SHP77 (cell line): ENCODE measurements around the gene OSBP2.

Experiments used
- DNase-seq, 2 experiments: peaks; one replicate each; lab custom pipeline; 2025; lab: John Stamatoyannopoulos, UW

OSBP2 gene

DNA sequence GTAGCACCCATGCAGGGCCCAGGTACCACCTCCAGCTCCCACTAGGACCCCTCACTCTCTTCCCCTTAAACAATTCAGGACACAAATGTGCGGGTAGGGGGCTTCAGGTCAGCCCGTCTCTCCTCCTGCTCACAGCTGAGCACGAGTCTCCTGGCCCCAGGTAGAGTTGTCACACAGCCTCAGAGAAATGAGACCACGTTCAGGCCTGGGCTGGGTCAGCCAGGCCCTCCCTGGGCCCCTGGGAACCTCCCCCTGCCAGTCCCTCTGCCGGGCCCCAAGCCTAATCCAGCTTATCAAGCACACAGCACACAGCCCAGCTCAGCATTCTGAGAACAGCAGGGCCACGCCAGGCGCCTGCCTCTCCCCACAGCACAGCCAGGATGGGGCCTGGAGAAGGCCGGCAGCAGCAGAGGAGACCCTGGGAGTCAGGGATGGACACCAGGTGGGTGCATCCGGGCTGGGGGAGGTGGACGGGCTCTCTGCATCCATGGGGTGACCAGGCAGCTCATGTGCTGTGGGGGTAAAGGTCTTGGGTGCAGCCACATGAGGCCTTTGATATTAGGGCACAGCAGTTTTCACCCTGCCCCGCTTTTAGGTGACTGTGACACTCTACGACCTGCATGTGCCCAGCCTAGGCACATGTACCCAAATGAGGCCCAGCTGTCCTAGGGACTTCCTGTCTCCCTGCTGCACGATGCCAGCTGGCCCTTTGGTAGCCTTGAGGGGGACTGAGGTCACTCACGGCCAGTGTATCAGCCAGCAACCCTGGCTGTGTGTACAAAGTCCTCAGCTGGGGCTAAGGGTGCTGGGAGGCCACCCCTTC lies 186.9 kb downstream of the OSBP2 start:
- no peak for DNase-seq

DNA sequence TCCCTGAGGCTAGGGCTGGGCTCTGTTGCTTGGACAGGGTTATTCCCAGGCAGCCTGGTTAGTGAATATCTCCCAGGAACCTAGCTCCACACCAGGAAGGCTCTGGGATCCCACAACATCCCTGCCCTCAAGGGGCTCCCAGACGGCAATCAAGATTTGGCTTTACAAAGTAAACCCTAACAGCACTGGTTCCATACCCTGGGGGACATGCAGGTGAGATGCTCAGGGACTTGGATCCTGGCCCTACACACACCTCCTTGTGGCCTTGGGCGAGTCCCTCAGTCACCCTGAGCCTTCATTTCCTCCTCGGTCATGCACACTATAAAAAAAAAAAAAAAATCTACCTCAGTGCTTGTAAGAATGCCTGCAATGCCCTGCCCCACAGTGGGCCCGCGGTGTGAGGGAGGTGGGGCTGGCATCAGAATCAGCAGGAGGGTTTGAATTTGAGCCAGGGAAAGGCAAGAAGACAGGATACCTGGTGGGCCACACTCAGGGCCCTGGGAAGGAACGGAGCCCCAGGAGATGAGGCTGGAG lies 187.6 kb downstream of the OSBP2 start:
- no peak for DNase-seq

DNA sequence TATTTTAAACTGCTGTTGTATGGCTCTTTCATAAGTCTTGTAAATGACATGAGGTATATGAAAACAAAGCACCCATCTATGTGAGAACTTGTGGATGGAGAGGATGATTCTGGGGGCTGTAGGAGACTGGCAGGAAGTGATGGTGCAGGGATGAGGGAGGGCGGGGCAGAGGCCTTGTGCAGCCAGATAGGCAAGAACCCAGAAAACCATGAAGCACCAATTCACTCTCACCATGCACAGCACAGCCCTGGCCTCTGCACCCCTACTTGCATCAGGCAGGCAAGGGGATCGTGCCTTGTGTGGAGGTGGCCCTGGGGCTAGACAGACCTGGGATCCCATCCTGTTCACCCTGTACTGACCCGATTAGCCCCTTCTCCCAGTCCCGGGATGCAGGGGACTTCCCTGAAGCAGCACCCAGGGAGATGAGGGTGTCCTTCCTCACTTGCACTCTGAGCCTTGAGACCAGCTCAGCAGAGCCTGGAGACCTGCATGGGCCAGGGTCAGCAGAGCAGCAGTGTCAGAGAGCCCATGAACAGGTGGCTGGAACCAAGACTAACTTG lies 188.4 kb downstream of the OSBP2 start:
- no peak for DNase-seq

DNA sequence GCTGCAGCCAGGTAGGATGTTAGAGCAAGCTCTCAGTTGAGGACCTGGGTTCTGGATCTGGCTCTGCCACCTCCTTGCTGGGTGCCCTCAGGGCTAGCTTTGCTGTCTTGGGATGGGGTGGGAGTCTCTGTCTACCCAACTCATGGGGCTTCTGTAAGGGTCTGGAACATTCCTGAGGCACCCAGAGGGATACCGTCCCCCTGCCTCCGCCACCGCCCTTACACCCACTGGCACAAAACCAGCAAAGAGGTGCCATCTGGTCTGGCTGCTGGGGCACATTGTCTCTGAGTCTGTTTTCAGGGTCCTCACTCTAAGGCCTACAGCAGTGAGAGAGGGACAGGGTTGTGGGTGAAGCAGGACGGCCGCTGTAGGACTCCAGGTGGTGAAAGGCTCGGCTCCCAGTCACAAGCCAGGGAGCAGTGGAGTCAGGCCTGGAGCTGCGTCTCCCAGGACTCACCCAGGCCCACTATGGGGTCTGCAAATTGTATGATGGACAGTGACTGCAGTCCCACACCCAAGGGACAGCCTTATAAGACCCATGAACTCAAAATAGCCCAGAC lies 189.0 kb downstream of the OSBP2 start:
- DNase-seq, result no peak

DNA sequence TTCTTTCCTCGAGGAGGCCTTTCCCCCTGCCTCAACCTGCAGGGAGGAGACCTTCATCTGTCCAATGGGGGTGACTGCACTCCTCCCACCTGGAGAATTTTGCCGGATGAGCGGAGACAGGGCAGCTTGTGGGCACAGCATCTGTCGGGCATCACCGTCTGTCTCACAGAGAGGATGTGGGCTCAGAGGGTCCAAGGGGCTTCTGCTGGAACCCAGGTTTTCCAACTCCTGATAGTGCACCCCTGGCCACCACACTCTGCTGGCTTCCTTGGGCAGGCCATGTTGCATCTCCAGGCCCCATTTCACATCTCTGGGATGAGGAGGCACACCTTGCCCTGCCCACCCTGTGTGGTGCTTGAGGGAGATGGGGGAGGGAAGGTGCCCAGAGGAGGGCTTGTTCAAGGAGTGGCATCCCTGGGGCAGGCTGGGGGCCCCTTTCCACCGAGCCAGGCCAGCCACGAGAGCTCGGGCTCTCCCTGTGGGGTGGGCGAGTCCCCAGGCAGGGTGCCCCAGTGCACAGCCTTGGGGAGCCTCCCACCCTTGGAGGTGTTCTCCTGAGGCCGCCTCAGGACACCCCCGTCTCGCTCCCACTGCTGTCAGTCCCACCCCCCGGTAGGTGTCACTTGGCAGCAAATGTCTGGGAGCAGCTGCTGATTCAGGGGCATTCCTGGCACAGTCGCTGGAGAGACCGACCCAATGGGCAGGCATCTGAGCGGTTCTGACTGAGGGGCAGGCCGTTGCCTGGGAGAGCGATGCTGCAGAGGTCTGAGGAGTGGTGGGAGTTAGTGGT lies 189.7 kb downstream of the OSBP2 start:
- DNase-seq, result no peak

DNA sequence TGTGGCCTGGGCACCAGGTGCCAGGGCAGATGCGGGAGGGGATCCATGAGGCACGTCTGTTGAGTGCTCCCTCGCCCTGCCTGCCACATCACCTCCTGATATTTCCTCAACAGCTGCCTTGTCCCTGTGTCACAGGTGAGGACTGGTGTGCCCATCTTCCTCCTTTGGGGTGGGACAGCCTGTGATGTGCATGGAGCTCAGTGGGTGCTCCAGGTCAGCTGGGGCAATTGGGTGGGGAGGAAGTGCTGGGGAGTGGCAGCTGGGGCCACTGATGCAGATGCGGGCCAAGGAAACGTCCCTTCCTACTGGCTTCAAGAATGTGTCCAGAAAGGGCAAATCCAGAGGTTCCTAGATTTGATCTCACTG lies 190.3 kb downstream of the OSBP2 start:
- DNase-seq, result no peak

DNA sequence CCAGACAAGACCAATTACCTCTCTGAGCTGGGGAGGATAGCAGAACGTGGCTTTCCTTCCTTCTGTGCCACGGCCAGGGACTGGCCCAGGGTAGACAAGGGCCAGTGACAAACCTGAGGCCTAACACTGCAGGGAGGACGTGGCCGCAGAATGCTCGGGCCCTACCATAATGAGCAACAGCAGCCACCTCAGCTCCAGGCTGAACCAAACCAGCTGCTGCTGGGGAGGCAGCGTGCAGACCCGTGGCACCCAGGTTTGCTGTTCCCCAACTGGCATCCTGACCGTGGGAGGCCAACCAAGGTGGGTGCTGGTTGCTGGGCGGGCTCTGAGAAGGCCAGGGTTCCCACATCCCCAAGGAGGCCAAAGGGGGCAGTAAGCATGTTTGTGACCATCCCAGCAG lies 190.9 kb downstream of the OSBP2 start:
- no peak for DNase-seq

DNA sequence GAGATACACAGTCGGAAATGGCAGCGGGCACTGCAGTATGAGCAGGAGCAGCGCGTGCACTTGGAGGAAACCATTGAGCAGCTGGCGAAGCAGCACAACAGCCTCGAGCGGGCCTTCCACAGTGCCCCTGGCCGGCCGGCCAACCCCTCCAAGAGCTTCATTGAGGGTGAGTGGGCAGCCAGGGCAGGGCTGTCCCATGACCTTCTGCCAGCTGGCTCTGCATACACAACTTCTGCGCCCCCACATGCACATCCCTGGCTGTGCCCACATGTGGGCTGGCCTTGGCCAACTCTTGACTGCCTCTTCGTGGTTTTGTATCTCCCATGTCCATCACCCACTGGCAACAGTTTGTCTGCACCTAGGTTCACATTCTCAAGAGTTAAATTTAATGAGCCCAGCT lies 192.8 kb downstream of the OSBP2 start:
- DNase-seq, result no peak

DNA sequence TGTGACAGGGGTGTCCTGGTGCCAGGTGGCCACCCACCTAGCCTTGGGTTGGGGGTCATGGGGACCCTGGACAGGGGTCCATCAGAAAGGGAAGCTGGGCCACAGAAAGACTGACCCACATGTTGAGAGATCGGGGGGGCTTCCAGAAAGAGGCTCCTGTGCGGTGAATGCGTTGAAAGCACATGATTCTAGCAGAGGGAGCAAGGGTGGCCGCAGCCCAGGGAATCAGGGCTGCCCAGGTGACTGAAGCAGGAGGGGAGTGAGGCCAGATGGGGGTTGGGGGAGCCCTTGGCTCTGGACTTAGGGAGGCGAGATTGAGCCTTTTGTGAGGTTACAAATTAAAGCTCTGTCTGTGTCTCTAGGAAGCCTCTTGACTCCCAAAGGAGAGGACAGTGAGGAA lies 193.2 kb downstream of the OSBP2 start:
- DNase-seq, result no peak

DNA sequence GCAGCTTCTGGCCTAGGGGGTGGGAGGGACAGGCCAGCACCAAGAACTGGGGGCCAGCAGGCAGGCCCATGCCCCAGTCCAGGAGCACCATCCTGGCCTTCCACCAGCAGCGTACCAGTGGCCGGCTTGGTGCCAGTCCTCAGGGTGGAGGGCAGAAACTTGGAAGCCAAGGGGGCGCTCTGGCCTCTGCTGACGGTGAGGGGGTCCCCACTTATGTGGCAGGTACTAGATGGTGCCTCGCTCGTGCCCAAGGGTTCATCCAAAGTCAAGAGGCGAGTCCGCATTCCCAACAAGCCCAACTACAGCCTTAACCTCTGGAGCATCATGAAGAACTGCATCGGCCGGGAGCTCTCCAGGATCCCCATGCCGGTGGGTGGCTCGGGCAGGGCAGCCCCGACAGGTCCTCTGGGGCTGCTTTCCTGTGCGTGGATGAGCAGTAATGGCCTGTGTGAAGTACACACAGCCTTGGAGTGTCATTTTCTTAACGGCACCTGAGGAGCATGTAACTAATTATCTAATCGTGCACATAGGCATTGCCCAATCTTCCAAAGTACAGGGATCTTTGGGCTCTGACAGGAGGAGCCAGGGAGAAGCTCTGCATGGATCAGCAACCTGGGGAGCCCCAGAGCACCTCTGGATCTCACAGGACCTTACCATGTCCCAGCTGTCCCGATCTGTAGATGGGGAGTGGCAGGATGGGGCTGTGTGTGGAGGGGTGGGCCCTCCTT lies 194.8 kb downstream of the OSBP2 start:
- DNase-seq, result no peak

DNA sequence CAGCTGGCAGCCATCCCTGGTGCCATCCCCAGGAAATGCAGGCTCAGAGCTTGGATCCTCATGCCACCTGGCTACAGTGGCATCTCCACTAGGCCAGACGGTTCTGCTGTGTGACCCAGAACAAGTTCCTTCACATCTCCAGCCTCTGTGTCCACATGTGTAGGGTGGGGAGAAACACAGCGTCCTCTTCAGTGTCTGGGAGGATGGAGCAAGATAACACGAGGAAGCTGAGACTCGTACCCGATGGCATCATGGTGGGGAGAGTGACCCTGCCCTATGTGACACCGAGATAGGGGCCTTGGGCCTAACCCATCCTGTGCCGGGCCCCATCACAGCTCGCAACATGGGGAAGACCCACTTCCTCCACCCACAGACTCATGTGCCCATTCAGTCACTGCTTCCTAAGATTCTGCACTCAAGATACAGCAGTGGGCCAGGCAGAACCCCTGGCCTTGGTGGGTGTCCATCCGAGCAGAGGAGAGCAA lies 195.4 kb downstream of the OSBP2 start:
- no peak for DNase-seq

DNA sequence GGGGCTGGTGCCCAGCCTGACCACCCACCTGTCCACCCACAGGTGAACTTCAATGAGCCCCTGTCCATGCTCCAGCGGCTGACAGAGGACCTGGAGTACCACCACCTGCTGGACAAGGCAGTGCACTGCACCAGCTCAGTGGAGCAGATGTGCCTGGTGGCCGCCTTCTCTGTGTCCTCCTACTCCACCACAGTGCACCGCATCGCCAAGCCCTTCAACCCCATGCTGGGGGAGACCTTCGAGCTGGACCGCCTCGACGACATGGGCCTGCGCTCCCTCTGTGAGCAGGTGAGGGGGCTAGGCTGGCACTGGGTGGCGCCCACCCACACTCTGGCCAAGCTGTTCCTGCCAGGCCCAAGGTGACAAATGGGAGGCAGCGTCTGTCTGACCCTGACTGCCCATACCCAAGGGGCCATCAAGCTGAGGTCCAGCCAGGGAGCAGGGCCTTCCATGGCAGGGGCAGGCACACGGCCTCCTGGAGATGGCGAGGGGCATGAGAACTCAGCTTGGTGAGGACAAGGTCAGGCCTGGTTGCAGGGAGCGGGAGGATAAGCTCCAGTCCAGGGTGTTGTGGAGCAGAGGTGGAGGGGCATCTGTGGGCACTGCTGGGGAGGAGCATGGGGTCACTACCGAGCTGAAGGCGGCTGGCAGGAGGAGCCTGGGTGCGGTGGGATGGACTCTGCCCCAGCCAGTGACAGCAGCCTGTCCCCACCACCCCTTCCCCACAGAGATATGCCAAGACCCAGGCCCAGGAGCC lies 196.2 kb downstream of the OSBP2 start:
- no peak for DNase-seq

DNA sequence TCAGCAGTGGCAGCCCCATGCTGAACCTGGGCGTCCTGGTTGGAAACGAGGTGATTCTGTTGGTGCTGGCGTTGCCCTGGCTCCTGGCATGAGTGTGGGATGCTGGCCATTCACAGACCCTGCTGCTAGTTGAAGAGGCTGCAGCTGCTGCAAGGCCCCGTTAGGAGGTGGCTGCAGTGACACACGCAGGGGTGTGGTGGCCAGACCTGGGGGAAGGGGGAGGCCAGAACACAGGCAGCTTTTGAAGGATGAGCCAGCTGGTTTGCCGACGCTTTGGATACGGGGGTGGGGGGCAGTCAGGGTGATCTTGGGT lies 196.7 kb downstream of the OSBP2 start:
- DNase-seq, result no peak

DNA sequence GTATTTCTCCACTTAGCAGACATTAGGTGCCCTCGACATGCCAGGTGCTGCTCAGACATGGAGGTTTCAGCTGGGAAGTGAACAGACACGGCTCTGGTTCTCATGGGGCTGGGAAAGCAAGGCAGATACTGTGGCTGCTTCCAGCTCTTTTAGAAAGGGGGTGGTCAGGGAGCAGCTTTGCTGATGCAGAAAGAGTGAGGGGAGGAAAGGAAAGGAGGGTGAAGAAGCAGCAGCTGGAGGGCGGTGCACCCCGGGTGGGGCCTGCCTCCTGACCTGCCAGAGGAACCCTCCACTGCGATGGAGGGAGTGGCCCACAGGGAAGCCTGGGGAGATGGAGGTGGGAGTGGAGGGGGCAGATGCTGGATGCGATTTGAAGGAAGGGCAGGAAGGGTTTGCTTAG lies 197.1 kb downstream of the OSBP2 start:
- DNase-seq, result no peak

DNA sequence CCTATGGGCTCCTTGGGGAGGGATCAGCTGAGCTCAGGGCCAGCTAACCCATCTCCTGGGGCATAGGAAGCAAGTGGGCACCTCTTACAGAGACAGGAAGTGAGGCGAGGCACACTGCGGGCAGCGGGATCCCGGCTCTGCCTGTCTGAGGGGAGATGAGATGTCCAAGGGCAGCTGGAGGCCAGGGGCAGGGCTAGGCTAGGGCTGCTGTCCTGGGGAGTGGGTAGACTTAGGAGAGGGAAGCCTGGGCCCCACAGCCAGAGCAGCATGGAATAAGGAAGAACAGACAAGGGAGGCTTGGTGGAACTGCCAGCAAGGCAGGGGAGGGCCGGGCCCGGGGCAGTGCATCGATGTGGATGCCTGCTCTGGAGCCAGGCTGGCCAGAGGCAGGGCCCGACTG lies 197.6 kb downstream of the OSBP2 start:
- DNase-seq, result no peak

DNA sequence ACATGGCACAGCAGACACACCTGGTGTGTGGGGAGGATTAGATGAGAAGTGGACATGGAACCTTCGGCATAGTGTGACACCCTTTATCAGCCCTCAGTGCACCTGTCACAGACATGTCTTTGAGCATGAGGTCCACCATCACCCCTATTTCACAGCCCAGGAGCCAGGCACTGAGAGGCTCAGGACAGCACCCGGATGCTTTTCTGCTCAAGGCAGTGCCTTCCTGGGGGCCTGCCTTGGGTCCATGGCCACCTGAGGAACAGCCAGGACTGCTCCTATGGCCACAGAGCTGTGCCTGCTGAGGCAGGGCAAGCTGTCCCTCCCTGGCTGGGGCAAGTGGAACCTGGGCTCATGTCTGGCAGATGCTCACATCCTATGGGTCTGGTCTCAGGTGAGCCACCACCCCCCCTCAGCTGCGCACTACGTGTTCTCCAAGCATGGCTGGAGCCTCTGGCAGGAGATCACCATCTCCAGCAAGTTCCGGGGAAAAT lies 198.1 kb downstream of the OSBP2 start:
- no peak for DNase-seq

DNA sequence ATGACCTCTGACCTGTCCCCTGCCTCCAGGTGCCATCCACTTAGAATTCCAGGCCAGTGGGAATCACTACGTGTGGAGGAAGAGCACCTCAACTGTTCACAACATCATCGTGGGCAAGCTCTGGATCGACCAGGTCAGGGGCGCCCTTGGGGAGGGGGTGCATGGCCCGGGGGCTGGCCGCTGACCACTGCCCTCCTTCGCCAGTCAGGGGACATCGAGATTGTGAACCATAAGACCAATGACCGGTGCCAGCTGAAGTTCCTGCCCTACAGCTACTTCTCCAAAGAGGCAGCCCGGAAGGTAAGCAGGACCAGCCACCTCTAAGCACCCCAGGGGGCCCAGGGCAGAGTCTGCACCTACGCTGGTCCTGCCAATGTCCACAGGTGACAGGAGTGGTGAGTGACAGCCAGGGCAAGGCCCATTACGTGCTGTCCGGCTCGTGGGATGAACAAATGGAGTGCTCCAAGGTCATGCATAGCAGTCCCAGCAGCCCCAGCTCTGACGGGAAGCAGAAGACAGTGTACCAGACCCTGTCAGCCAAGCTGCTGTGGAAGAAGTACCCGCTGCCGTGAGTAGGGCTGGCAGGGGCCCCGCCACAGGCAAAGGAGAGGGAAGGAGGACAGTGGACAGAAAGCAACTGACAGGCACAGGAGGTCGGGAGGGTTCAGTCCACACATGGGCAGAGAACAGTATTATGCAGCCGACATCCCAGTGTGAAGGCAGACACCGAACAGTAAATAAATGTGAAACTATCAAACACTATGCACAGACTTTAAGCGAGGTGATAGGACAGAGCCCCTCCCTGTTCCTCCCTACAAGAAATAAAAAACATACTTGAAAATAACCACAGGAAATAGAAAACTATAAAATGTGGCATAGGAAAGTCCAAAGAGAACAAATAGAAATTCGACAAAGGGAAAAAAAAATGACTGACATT lies 199.0 kb downstream of the OSBP2 start:
- no peak for DNase-seq

DNA sequence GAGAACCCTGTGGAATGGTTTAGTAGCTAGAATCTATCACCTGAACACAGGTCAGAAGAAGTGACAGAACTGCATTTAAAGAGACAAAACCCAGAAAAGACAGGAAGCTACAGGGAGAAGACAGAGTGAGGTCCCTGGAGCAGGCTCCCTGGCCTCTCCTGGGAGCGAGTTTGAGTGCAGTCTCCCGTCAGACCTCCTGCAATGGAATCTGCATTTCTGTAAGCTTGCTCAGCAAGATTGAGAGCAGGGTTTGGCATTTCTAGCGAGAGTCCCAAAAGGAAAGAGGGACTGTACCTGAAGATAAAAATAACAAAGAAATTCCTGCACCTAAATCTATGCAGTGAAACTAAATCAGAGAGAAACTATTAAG lies 199.7 kb downstream of the OSBP2 start:
- DNase-seq, result no peak

DNA sequence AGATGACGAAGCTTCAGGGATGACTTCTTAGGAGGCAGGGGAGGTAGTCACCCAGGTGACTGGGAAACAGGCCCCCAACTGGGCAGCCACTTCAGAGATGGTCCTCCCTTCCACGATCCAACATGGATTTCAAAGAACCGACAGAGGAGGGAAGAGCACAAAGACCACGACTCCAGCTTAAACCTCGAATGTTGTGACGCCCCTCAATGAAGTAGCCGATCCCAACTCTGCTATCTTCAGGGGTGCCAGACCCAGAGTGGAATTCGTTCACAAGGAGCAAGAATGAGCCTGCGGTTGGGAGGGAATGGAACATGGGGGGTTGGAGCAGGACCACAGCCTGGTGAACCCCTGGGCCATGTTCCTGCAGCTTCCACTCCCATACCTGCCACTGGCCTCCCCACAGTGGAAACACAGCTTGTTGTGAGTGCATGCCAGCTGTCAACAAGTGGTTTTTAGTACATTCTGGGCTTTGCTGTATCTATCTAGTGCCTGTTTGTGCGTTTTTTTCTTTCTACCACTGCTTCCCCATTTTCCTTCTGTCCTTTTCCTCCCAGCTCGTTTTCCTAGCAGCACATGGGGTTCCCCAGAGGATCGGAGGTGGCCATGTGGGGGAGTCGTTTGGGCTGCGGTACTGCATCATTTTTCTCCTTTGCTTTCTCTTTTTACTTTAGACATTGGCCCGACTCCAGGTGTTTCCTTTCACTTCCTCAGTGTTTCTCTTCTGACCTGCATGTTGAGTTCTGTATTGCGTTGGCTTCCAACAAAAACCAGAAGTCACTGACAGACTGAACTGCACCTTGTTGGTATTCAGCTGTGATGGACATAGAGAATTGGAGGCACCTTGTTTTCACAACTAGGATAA lies 208.1 kb downstream of the OSBP2 start:
- DNase-seq, result no peak
